ENCODE results near the gene FCER1G.

FCER1G gene

GRCh38 chr1:161267321-161267720, 52.2 kb downstream of the FCER1G start:
- DNase-seq (ENCODE audit: low read depth), result no peak
